Activated T-cell treated with anti-CD3 and anti-CD28 coated beads, Interleukin-2, amount 50 U/mL, for 24 hours (primary cell): Measurements from ENCODE around the gene SRPX.

Source experiments
- DNase-seq: peaks from one replicate; pipeline ENCODE4 v3.0.0-alpha.2; 2020
- H3K27ac Mint-ChIP-seq: 2 replicates; pipeline ENCODE4 v1.8.0; 2020; ENCODE audit warnings: mild to moderate bottlenecking, mixed read lengths
- H3K27me3 Mint-ChIP-seq: 2 replicates; pipeline ENCODE4 v1.8.0; 2020; ENCODE audit warnings: mixed read lengths
- H3K36me3 Mint-ChIP-seq: 2 replicates; pipeline ENCODE4 v1.8.0; 2020; ENCODE audit warnings: low read depth, mixed read lengths
- H3K4me1 Mint-ChIP-seq: 2 replicates; pipeline ENCODE4 v1.8.0; 2020; ENCODE audit warnings: low read depth, mixed read lengths
- H3K4me3 Mint-ChIP-seq: 2 replicates; pipeline ENCODE4 v1.8.0; 2020; ENCODE audit warnings: mild to moderate bottlenecking, moderate library complexity, mixed read lengths
- H3K9me3 Mint-ChIP-seq: 2 replicates; pipeline ENCODE4 v1.8.0; 2020; ENCODE audit warnings: mixed read lengths

SRPX gene

DNA sequence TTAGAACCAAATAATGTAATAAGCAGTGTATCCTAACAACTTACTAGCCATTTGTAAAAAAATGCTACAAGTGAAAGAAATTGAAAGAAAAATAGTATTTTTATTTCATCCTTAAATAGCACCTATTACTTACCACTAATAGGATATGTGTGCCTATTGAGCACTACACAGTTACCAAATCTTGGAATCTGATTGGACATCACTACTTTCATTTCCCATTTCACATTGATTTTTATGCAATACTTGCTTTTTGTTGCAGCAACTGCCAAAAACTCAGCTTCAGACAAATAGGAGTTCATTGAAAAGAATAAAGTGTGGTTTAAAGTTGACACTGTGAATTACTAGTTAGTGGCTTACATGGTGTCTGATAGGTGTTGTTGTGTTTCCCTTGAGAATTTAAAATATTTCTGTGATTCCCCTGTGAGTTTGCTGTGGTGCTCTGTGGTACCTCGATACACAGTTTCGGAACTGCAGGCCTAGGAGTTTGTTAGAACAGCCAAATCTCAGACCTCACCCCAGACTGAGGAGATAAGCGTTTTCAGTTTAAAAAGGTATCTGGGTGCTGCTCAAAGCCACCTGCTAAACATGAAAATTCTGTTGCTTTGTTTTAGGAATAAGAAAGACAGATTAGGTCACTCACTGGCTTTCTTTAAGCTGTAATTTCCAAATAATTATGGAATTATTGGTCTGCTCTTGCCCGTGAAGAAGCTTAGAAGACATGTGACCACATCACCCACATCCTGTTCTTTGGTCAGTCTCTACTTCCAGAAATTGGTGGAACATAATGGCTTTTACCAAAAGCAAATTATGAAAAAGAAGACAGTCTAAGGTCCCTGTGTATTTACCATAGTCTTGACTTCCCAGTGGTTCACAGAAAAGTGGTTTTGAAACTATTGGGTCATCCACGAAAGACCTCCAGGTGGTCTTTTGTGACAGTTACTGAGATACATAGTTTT is 116.5 kb downstream of the SRPX start:
- H3K9me3 Mint-ChIP-seq, result peaks cover 5% of the 10 kb centered on the region
- H3K27me3 Mint-ChIP-seq, result peaks cover 45% of the 10 kb centered on the region
- no peak overlapping the region for H3K27ac Mint-ChIP-seq
- no peak overlapping the region for H3K4me3 Mint-ChIP-seq
- DNase-seq, result no peak
- no peaks in the 10 kb centered on the region for H3K36me3 Mint-ChIP-seq
- H3K4me1 Mint-ChIP-seq, result no peaks in the 10 kb centered on the region

DNA sequence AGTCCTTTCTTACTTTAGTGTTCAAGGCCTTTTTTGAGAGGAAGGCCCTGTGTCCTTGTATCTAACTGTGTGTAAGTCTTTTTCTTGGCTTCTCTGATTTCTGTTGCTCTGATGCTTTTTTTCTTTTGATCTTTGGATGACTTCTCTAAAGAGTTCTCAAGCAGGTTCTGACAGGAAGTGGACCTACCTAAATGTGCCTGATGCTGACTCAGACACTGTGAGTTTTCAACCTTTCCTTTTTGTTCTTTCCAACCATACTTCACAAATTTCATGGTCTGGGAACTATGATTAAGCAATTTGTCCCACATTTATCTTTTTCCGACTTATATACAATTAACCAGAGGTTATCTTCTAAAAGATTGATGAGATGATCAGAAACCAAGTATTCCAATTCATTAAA is 117.8 kb downstream of the SRPX start:
- Mint-ChIP-seq H3K4me3 (no peak overlapping the region), H3K36me3 (no peaks in the 10 kb centered on the region), H3K9me3 (peaks cover 11% of the 10 kb centered on the region), H3K27me3 (peaks cover 42% of the 10 kb centered on the region), H3K4me1 (no peaks in the 10 kb centered on the region), H3K27ac (no peak overlapping the region)
- no peak for DNase-seq

DNA sequence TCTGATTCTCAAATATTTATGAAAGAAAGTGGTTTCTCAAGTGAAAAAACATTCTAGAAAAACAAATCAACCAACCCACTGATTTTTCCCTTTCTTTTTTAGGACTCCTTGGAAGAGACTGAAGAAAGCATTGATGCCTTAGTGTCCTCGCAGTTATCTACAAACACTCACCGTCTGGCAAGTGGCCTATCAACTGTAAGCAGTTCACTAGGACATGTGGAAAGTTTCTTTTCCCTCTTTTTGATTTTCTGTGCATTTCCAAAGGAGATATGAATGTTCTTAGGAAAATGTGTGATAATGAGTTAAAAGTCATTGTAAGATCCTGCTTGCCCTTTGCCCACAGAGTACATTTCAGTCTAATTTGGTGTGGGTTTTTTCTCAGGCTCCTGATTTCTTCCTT is 118.4 kb downstream of the SRPX start:
- Mint-ChIP-seq H3K27ac (no peak overlapping the region), H3K4me3 (no peak overlapping the region)

DNA sequence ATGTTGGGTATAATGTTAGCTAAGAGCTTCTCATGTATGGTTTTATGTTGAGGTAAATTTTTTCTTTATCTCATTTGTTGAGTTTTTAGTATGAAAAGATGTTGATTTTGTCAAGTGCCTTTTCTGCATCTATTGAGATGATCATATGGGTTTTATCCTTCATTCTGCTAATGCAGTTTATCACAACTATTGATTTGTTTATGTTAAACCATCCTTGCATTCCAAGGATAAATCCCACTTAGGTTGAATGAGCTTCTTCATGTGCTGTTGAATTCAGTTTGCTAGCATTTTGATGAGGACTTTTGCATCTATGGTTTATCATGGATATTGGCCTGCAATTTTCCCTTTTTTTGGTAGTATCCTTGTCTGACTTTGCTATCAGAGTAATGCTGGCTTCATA is 121.0 kb downstream of the SRPX start:
- Mint-ChIP-seq H3K36me3 (no peaks in the 10 kb centered on the region), H3K4me3 (no peak overlapping the region), H3K27me3 (peaks cover 23% of the 10 kb centered on the region), H3K4me1 (no peaks in the 10 kb centered on the region), H3K9me3 (peaks cover 11% of the 10 kb centered on the region), H3K27ac (no peak overlapping the region)
- DNase-seq, result no peak

More for the DNA sequence above, 118.4 kb downstream of the SRPX start:
- H3K9me3 Mint-ChIP-seq, result peaks cover 11% of the 10 kb centered on the region
- DNase-seq, result no peak
- no peaks in the 10 kb centered on the region for H3K36me3 Mint-ChIP-seq
- H3K4me1 Mint-ChIP-seq, result no peaks in the 10 kb centered on the region
- H3K27me3 Mint-ChIP-seq, result peaks cover 40% of the 10 kb centered on the region
